HL-60 (cell line): ENCODE results near the gene B3GALT5.

ENCODE experiments used
- GABPA ChIP-seq: IDR thresholded peaks from 2 replicates; pipeline ENCODE4 v1.6.1; 2012; ENCODE audit warnings: low read depth
- POLR2AphosphoS5 ChIP-seq: IDR thresholded peaks from 2 replicates; pipeline ENCODE4 v1.6.1; 2012; ENCODE audit warnings: low read depth
- REST ChIP-seq: IDR thresholded peaks from 2 replicates; pipeline ENCODE4 v1.6.1; 2012; ENCODE audit warnings: low read depth; ENCODE audit not compliant: insufficient replicate concordance
- TF ChIP-seq, protein P1 (sequence below): IDR thresholded peaks from one replicate; pipeline ENCODE4 v1.5.1; 2011; ENCODE audit warnings: low read length, control low read depth, inconsistent platforms; ENCODE audit not compliant: insufficient read depth

DNA sequence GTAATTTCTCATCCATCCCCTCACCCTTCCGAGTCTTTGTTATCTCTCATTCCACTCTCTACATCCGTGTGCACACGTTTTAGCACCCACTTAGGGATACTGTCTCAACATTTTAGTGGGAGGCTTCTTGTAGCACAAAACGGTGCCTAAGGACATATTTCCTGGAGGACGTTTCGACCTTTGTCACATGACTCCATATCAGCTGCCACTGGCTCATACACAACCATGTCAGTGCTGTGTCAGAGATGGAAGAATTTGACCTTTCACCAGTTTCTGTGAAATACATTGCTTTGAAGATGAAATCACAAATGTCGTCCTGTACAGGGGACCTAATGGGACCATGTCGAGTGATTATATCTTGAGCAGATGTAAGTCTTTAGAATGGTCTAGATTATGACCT lies 15.6 kb downstream of the B3GALT5 start:
- no peak for TF ChIP-seq POLR2AphosphoS5
- TF ChIP-seq, protein P1, sequence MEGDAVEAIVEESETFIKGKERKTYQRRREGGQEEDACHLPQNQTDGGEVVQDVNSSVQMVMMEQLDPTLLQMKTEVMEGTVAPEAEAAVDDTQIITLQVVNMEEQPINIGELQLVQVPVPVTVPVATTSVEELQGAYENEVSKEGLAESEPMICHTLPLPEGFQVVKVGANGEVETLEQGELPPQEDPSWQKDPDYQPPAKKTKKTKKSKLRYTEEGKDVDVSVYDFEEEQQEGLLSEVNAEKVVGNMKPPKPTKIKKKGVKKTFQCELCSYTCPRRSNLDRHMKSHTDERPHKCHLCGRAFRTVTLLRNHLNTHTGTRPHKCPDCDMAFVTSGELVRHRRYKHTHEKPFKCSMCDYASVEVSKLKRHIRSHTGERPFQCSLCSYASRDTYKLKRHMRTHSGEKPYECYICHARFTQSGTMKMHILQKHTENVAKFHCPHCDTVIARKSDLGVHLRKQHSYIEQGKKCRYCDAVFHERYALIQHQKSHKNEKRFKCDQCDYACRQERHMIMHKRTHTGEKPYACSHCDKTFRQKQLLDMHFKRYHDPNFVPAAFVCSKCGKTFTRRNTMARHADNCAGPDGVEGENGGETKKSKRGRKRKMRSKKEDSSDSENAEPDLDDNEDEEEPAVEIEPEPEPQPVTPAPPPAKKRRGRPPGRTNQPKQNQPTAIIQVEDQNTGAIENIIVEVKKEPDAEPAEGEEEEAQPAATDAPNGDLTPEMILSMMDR: no peak
- TF ChIP-seq GABPA: no peak
- no peak for TF ChIP-seq REST
